Stimulated activated naive CD8-positive, alpha-beta T cell treated with anti-CD3 and anti-CD28 coated beads, Interleukin-15, Interleukin-2, amounts not matched to agents 100 ng/mL and 50 ng/mL, for 24 hours (primary cell): ENCODE data around the gene TFF1.
A peak's percentile ranks its signal among the peaks of the same experiment; 100 is the strongest.

Experiments
- H3K27ac Mint-ChIP-seq: one replicate; pipeline ENCODE4 v1.8.0; 2021; ENCODE audit warnings: mild to moderate bottlenecking, mixed read lengths
- H3K27me3 Mint-ChIP-seq: one replicate; pipeline ENCODE4 v1.8.0; 2021; ENCODE audit warnings: mixed read lengths
- H3K36me3 Mint-ChIP-seq: one replicate; pipeline ENCODE4 v1.8.0; 2021; ENCODE audit warnings: low read depth, mixed read lengths
- H3K4me1 Mint-ChIP-seq: one replicate; pipeline ENCODE4 v1.8.0; 2021; ENCODE audit warnings: low read depth, mixed read lengths
- H3K4me3 Mint-ChIP-seq: one replicate; pipeline ENCODE4 v1.8.0; 2021; ENCODE audit warnings: mild to moderate bottlenecking, mixed read lengths
- H3K9me3 Mint-ChIP-seq: one replicate; pipeline ENCODE4 v1.8.0; 2021; ENCODE audit warnings: mixed read lengths

Gene TFF1

GRCh38 chr21:42381347-42381984 is 15.1 kb upstream of the TFF1 start:
- Mint-ChIP-seq H3K27me3 (no peaks in the 10 kb centered on the region), H3K4me3 (no peak overlapping the region), H3K27ac (no peak overlapping the region), H3K4me1 (peaks cover 30% of the 10 kb centered on the region), H3K9me3 (peaks cover 14% of the 10 kb centered on the region), H3K36me3 (peaks cover 33% of the 10 kb centered on the region)

GRCh38 chr21:42379426-42380215 is 13.3 kb upstream of the TFF1 start:
- Mint-ChIP-seq H3K4me1 (peaks cover 26% of the 10 kb centered on the region), H3K27ac (no peak overlapping the region), H3K9me3 (peaks cover 14% of the 10 kb centered on the region), H3K36me3 (peaks cover 27% of the 10 kb centered on the region), H3K27me3 (no peaks in the 10 kb centered on the region), H3K4me3 (no peak overlapping the region)

GRCh38 chr21:42378418-42378817 is 12.1 kb upstream of the TFF1 start:
- H3K27me3 Mint-ChIP-seq: peaks cover 4% of the 10 kb centered on the region
- peaks cover 14% of the 10 kb centered on the region for H3K9me3 Mint-ChIP-seq
- peaks cover 28% of the 10 kb centered on the region for H3K36me3 Mint-ChIP-seq
- no peak overlapping the region for H3K4me3 Mint-ChIP-seq
- H3K4me1 Mint-ChIP-seq: peaks cover 31% of the 10 kb centered on the region
- H3K27ac Mint-ChIP-seq: no peak overlapping the region

- H3K9me3 Mint-ChIP-seq: peaks cover 14% of the 10 kb centered on the region
- H3K36me3 Mint-ChIP-seq: peaks cover 33% of the 10 kb centered on the region
- H3K4me1 Mint-ChIP-seq: peaks cover 36% of the 10 kb centered on the region
- no peak overlapping the region for H3K27ac Mint-ChIP-seq
- H3K27me3 Mint-ChIP-seq: peaks cover 4% of the 10 kb centered on the region
- H3K4me3 Mint-ChIP-seq: no peak overlapping the region
Observed at GRCh38 chr21:42377951-42378340, 11.6 kb upstream of the TFF1 start.

GRCh38 chr21:42377211-42377950 is 11.0 kb upstream of the TFF1 start:
- Mint-ChIP-seq H3K27me3 (peaks cover 4% of the 10 kb centered on the region), H3K4me3 (no peak overlapping the region), H3K9me3 (peaks cover 10% of the 10 kb centered on the region), H3K27ac (no peak overlapping the region), H3K4me1 (peaks cover 38% of the 10 kb centered on the region), H3K36me3 (peaks cover 30% of the 10 kb centered on the region)

- Mint-ChIP-seq H3K36me3 (peaks cover 27% of the 10 kb centered on the region), H3K4me1 (peaks cover 46% of the 10 kb centered on the region), H3K4me3 (peak overlapping the region; percentile 23), H3K27me3 (peaks cover 4% of the 10 kb centered on the region), H3K27ac (peak overlapping the region; percentile 49), H3K9me3 (peaks cover under 1% of the 10 kb centered on the region)
Observed at GRCh38 chr21:42376338-42376982, 10.1 kb upstream of the TFF1 start.

GRCh38 chr21:42375966-42376337 is 9.6 kb upstream of the TFF1 start:
- Mint-ChIP-seq H3K27me3 (peaks cover 4% of the 10 kb centered on the region), H3K9me3 (no peaks in the 10 kb centered on the region), H3K4me3 (peak overlapping the region; percentile 23), H3K4me1 (peaks cover 51% of the 10 kb centered on the region), H3K36me3 (peaks cover 27% of the 10 kb centered on the region), H3K27ac (peak overlapping the region; percentile 49)

- H3K4me1 Mint-ChIP-seq: peaks cover 55% of the 10 kb centered on the region
- H3K36me3 Mint-ChIP-seq: peaks cover 24% of the 10 kb centered on the region
- no peak overlapping the region for H3K4me3 Mint-ChIP-seq
- H3K27ac Mint-ChIP-seq: peak overlapping the region; percentile 94
- H3K27me3 Mint-ChIP-seq: peaks cover 4% of the 10 kb centered on the region
- H3K9me3 Mint-ChIP-seq: no peaks in the 10 kb centered on the region
Observed at GRCh38 chr21:42375506-42375905, 9.2 kb upstream of the TFF1 start.

- Mint-ChIP-seq H3K36me3 (peaks cover 23% of the 10 kb centered on the region), H3K9me3 (no peaks in the 10 kb centered on the region), H3K27me3 (peaks cover 4% of the 10 kb centered on the region), H3K4me3 (peak overlapping the region; percentile 53), H3K4me1 (peaks cover 55% of the 10 kb centered on the region), H3K27ac (peak overlapping the region; percentile 94)
Observed at GRCh38 chr21:42374864-42375499, 8.6 kb upstream of the TFF1 start.

GRCh38 chr21:42374457-42374856 is 8.1 kb upstream of the TFF1 start:
- peaks cover 52% of the 10 kb centered on the region for H3K4me1 Mint-ChIP-seq
- peaks cover 4% of the 10 kb centered on the region for H3K27me3 Mint-ChIP-seq
- H3K4me3 Mint-ChIP-seq: peak overlapping the region; percentile 53
- peaks cover 21% of the 10 kb centered on the region for H3K36me3 Mint-ChIP-seq
- H3K27ac Mint-ChIP-seq: peak overlapping the region; percentile 94
- H3K9me3 Mint-ChIP-seq: no peaks in the 10 kb centered on the region

GRCh38 chr21:42373908-42374455 is 7.6 kb upstream of the TFF1 start:
- H3K36me3 Mint-ChIP-seq: peaks cover 19% of the 10 kb centered on the region
- H3K9me3 Mint-ChIP-seq: no peaks in the 10 kb centered on the region
- peak overlapping the region; percentile 94 for H3K27ac Mint-ChIP-seq
- H3K4me1 Mint-ChIP-seq: peaks cover 51% of the 10 kb centered on the region
- H3K27me3 Mint-ChIP-seq: peaks cover 4% of the 10 kb centered on the region
- H3K4me3 Mint-ChIP-seq: peak overlapping the region; percentile 36

GRCh38 chr21:42373196-42373907 is 7.0 kb upstream of the TFF1 start:
- peak overlapping the region; percentile 94 for H3K27ac Mint-ChIP-seq
- no peaks in the 10 kb centered on the region for H3K9me3 Mint-ChIP-seq
- H3K4me3 Mint-ChIP-seq: peak overlapping the region; percentile 58
- H3K4me1 Mint-ChIP-seq: peaks cover 51% of the 10 kb centered on the region
- H3K36me3 Mint-ChIP-seq: peaks cover 19% of the 10 kb centered on the region
- H3K27me3 Mint-ChIP-seq: peaks cover 4% of the 10 kb centered on the region

GRCh38 chr21:42370894-42371654 is 4.7 kb upstream of the TFF1 start:
- peaks cover 4% of the 10 kb centered on the region for H3K27me3 Mint-ChIP-seq
- peaks cover 54% of the 10 kb centered on the region for H3K4me1 Mint-ChIP-seq
- H3K36me3 Mint-ChIP-seq: peaks cover 15% of the 10 kb centered on the region
- no peaks in the 10 kb centered on the region for H3K9me3 Mint-ChIP-seq
- H3K27ac Mint-ChIP-seq: peak overlapping the region; percentile 79
- peak overlapping the region; percentile 23 for H3K4me3 Mint-ChIP-seq
